Embryonic facial prominence (tissue), 1 donor: ENCODE results near the gene RPP14.

Experiments
- DNase-seq: peaks from one replicate; pipeline ENCODE4 v3.0.0-alpha.2; 2016; ENCODE audit errors: extremely low spot score

The RPP14 gene

GRCh38 chr3:58355179-58355578, 49.1 kb downstream of the RPP14 start:
- DNase-seq, result no peak

GRCh38 chr3:58356054-58356453, 50.0 kb downstream of the RPP14 start:
- no peak for DNase-seq

GRCh38 chr3:58357402-58357801, 51.4 kb downstream of the RPP14 start:
- DNase-seq, result no peak

DNA sequence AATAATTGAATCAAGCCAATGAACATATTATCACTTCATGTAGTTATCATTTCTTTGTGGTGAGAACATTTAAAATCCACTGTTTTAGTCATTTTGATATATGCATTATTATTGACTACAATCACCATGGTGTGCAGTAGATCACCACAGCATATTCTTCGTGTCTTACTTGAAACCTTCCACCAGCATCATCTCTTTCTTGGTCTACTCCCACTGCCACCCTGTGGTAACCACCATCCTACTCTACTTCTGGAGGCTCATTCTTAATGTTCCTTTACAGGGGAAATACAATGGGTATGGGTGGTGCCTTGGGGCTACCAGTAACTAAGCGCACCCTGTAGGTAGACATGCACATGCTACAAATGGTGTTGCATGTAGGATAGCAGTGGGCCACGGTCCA, 52.0 kb downstream of the RPP14 start:
- DNase-seq, result no peak

- DNase-seq, result no peak
These were observed 52.8 kb downstream of the RPP14 start for GRCh38 chr3:58358808-58359207.

DNA sequence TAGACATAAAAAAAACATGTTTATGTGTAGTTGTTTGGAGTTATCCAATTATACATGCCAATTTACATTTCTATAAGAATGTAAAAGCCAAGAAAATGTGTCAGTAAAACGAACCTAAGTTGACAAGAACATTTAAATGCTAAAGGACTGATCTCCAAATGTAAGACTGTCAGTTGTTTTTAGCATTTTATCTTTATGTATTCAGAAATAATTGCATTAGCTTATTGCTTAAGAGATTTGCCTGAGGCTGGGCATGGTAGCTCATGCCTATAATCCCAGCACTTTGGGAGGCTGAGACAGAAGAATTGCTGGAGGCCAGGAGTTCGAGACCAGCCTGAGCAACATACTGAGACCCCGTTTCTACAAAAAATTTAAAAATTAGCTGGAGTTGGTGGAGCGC, 53.6 kb downstream of the RPP14 start:
- DNase-seq, result no peak

- DNase-seq, result no peak
These were observed 55.8 kb downstream of the RPP14 start for GRCh38 chr3:58361866-58362265.

DNA sequence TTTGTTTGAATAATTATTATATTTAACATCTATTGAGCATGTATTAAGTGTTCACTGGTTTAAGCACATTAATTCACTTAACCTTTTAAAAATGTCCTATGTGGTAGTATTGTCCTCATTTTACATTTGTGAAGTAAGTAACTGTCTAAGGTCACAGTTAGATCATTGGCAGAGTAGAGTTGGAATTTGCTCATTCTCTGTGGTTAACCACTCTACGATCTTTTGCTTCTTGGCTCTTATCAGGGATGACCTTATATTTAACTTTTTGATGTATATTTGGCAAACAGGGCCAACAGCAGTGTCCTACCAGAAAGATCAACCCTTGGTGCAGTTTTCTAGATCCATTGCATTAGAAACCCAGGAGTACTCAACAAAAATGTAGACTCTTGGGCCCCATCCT, 60.7 kb downstream of the RPP14 start:
- no peak for DNase-seq

GRCh38 chr3:58369038-58369437, 63.0 kb downstream of the RPP14 start:
- DNase-seq, result no peak
